Nephron progenitor cell (in vitro differentiated cells): ENCODE data around the gene SPATA2L.
"Not testable (repeated sequence)": the region's sequence is repeated elsewhere in the genome, so short reads cannot be mapped to it uniquely, and the experiment has no call there.

Experiments used
- DNase-seq: peaks from one replicate; pipeline ENCODE4 v3.0.0; 2021
- H3K27ac Mint-ChIP-seq: 2 replicates; pipeline ENCODE4 v1.8.0; 2021; ENCODE audit warnings: mild to moderate bottlenecking, moderate library complexity, mixed read lengths
- H3K27me3 Mint-ChIP-seq: 2 replicates; pipeline ENCODE4 v1.8.0; 2021; ENCODE audit warnings: mild to moderate bottlenecking, low read depth, mixed read lengths; ENCODE audit not compliant: poor library complexity
- H3K36me3 Mint-ChIP-seq: 2 replicates; pipeline ENCODE4 v1.8.0; 2021; ENCODE audit warnings: low read depth, mixed read lengths
- H3K4me1 Mint-ChIP-seq: 2 replicates; pipeline ENCODE4 v1.8.0; 2021; ENCODE audit warnings: mixed read lengths
- H3K4me3 Mint-ChIP-seq: 2 replicates; pipeline ENCODE4 v1.8.0; 2021; ENCODE audit warnings: mild to moderate bottlenecking, moderate library complexity, mixed read lengths
- H3K9me3 Mint-ChIP-seq: 2 replicates; pipeline ENCODE4 v1.8.0; 2021; ENCODE audit warnings: mild to moderate bottlenecking, moderate library complexity, mixed read lengths
- CTCF ChIP-seq: fragments of 200-600 bp; sonication (generic); IDR thresholded peaks from 2 replicates; pipeline ENCODE4 v1.5.0; 2021; ENCODE audit warnings: antibody characterized with exemption

SPATA2L gene

GRCh38 chr16:89706518-89707260 is 5.2 kb upstream of the SPATA2L start:
- no peaks in the 10 kb centered on the region for H3K9me3 Mint-ChIP-seq
- DNase-seq: no peak
- no peaks in the 10 kb centered on the region for H3K36me3 Mint-ChIP-seq
- no peak for TF ChIP-seq CTCF
- no peak overlapping the region for H3K27ac Mint-ChIP-seq
- peaks cover 24% of the 10 kb centered on the region for H3K4me1 Mint-ChIP-seq
- H3K27me3 Mint-ChIP-seq: peaks cover 23% of the 10 kb centered on the region
- no peak overlapping the region for H3K4me3 Mint-ChIP-seq

DNA sequence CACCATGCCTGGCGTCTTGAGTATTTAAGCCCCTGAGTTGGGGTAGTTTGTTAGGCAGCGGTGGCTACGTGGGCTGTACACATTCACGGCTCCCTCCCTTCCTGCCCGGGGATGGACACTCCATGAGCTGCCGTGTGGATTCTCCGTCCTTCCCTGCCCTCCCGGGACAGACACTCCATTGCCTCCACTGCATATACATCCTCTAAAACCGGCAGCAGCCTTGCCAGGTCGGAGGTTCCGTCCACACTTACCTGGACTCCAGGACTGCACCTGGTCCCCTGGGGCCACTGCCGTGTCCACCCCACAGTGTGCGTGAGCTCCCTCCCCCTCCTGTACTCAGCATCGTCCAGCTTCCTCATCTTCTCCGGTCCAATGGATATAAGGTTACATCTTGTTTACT is 3.5 kb upstream of the SPATA2L start:
- Mint-ChIP-seq H3K4me1 (peaks cover 21% of the 10 kb centered on the region), H3K36me3 (no peaks in the 10 kb centered on the region), H3K9me3 (no peaks in the 10 kb centered on the region), H3K27ac (no peak overlapping the region), H3K4me3 (no peak overlapping the region), H3K27me3 (peaks cover 27% of the 10 kb centered on the region)
- no peak for DNase-seq
- TF ChIP-seq CTCF: no peak

GRCh38 chr16:89704281-89704680 is 2.8 kb upstream of the SPATA2L start:
- peaks cover 1% of the 10 kb centered on the region for H3K36me3 Mint-ChIP-seq
- no peak for DNase-seq
- peaks cover 27% of the 10 kb centered on the region for H3K27me3 Mint-ChIP-seq
- H3K27ac Mint-ChIP-seq: no peak overlapping the region
- no peaks in the 10 kb centered on the region for H3K9me3 Mint-ChIP-seq
- H3K4me1 Mint-ChIP-seq: peaks cover 19% of the 10 kb centered on the region
- H3K4me3 Mint-ChIP-seq: no peak overlapping the region
- TF ChIP-seq CTCF: no peak

GRCh38 chr16:89700649-89701424 is 668 bp downstream of the SPATA2L start:
- no peak for TF ChIP-seq CTCF
- Mint-ChIP-seq H3K4me3 (peak overlapping the region; percentile 78), H3K27ac (no peak overlapping the region), H3K36me3 (peaks cover 6% of the 10 kb centered on the region), H3K9me3 (no peaks in the 10 kb centered on the region), H3K4me1 (peaks cover 21% of the 10 kb centered on the region), H3K27me3 (peaks cover 27% of the 10 kb centered on the region)
- peak; percentile 53 for DNase-seq

GRCh38 chr16:89700100-89700648 is 1.3 kb downstream of the SPATA2L start:
- peaks cover 27% of the 10 kb centered on the region for H3K4me1 Mint-ChIP-seq
- peak; percentile 99 for DNase-seq
- no peaks in the 10 kb centered on the region for H3K9me3 Mint-ChIP-seq
- H3K27me3 Mint-ChIP-seq: peaks cover 25% of the 10 kb centered on the region
- H3K36me3 Mint-ChIP-seq: peaks cover 6% of the 10 kb centered on the region
- TF ChIP-seq CTCF: peak; percentile 57
- peak overlapping the region; percentile 66 for H3K4me3 Mint-ChIP-seq
- H3K27ac Mint-ChIP-seq: no peak overlapping the region

- DNase-seq, H3K9me3 Mint-ChIP-seq, H3K36me3 Mint-ChIP-seq, H3K27ac Mint-ChIP-seq: not testable (repeated sequence)
- peaks cover 32% of the 10 kb centered on the region for H3K4me1 Mint-ChIP-seq
- H3K27me3 Mint-ChIP-seq: peaks cover 20% of the 10 kb centered on the region
- peak overlapping the region; percentile 66 for H3K4me3 Mint-ChIP-seq
Measured at GRCh38 chr16:89699629-89700099, 1.8 kb downstream of the SPATA2L start.

DNA sequence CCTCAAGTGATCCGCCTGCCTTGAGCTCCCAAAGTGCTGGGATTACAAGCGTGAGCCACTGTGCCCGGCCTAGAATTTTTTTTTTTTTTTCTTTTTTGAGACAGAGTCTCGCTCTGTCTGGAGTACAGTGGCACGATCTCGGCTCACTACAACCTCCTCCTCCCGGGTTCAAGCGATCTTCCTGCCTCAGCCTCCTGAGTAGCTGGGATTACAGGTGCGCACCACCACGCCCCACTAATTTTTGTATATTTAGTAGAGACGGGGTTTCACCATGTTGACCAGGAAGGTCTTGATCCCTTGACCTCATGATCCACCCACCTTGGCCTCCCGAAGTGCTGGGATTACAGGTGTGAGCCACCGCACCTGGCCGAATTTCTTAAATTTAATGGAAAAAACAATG is 2.8 kb downstream of the SPATA2L start:
- not testable (repeated sequence) for H3K27ac Mint-ChIP-seq

More for the DNA sequence above, 2.8 kb downstream of the SPATA2L start:
- not testable (repeated sequence) for DNase-seq, H3K36me3 Mint-ChIP-seq, H3K9me3 Mint-ChIP-seq, H3K4me3 Mint-ChIP-seq
- Mint-ChIP-seq H3K27me3 (peaks cover 14% of the 10 kb centered on the region), H3K4me1 (peaks cover 33% of the 10 kb centered on the region)
